Activated T-cell treated with anti-CD3 and anti-CD28 coated beads for 24 hours (primary cell): ENCODE data around the gene SVBP.

Experiments used
- DNase-seq: peaks from one replicate; pipeline ENCODE4 v3.0.0-alpha.2; 2020; ENCODE audit warnings: low read depth

The SVBP gene

GRCh38 chr1:42765269-42765668 is 51.9 kb downstream of the SVBP start:
- DNase-seq: no peak

GRCh38 chr1:42762269-42762668 is 54.9 kb downstream of the SVBP start:
- no peak for DNase-seq

GRCh38 chr1:42761567-42761966 is 55.6 kb downstream of the SVBP start:
- DNase-seq: no peak

- DNase-seq: no peak
Observed at GRCh38 chr1:42759114-42759513, 58.1 kb downstream of the SVBP start.

- DNase-seq: no peak
Observed at GRCh38 chr1:42758641-42759040, 58.6 kb downstream of the SVBP start.

- DNase-seq: no peak
Observed at GRCh38 chr1:42757892-42758275, 59.3 kb downstream of the SVBP start.
